T-helper 22 cell (primary cell): ENCODE data around the gene ARL15.

Experiments used
- DNase-seq: peaks from one replicate; pipeline ENCODE4 v3.0.0-alpha.2; 2020; ENCODE audit warnings: low read depth

Gene ARL15

DNA sequence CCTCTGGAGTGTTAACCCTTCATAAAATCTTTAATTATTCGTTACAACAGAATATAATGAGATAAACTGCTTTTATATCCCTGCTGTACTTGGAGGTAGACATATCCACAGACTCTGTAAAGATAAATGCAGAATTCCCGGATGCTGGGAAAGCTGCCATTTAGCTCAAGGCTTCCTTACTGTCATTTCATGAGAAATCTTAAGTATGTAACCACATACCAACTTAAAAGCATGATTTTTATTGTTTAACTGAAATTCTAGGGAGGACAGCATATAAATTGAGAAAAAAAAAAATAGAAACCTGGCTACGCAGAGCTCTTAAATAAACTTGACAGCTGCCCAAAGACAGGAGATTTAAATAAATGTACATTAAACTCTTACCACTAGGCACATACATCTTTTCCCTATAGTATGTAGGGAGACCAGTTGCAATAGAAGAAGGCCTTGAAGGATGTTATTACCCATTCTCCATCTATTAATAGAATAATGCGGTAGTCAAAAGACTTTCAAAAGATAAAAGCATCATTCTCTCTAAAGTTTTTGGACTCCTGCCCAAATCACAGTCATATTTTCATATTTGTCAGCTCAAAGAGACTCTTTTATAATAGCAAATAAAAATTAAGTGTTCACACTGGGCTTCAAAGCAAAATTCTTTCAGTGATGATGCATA is 376.1 kb downstream of the ARL15 start:
- no peak for DNase-seq

DNA sequence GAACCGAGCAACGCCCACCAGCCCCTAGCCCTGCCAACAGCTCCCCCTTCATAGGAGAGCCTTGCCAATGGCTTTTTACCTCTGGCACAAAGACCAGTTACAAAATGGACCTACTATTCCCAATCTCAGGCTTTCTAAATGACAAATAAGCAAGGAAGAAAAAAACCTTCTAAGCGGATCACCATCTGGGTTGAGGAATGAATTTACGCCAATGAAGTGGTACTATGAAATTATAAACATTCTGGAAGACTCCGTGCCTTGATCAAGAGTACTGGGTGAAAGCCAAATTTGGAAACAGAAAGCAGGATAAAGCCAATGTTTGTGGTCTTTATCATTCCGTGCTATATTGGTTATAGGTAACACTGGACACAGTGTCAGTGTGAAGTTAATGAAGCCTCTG is 378.0 kb downstream of the ARL15 start:
- DNase-seq = no peak

DNA sequence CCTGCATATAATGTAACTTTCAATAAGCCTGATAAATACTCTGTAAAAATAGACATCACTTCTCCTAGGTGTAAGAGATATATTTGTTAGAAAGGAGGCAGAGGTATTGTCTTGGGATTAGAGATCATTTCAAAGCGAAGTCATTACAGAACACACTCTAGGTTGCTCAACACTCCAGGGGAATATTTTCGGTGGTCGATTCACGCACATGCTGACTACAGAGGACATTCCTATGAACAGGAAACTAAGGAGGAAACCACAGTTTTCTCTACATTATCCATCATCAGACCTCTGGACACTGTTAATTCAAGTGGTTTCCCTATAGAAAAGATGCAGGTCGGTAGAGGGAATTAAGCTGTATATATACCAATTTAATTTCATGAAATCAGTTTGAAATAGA is 379.9 kb downstream of the ARL15 start:
- DNase-seq = no peak

DNA sequence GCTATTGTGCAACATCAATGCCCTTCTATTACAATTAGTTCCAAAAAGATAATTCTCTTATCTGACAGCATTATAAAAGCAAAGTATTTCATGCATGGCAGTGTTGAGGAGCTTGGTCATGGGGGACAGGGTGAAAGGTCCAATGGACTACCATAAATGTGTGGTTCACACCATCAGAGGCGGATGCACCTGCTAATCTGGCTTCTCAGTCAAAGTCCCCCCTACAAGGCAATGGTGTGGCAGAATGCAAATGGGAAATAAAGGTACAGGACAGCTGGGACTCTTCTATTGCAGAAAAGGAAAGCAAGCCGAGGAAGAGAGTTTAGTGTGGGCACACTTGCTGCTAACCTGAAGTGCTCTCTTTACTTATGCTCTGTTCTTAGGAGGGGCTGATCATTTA is 380.8 kb downstream of the ARL15 start:
- DNase-seq = no peak

DNA sequence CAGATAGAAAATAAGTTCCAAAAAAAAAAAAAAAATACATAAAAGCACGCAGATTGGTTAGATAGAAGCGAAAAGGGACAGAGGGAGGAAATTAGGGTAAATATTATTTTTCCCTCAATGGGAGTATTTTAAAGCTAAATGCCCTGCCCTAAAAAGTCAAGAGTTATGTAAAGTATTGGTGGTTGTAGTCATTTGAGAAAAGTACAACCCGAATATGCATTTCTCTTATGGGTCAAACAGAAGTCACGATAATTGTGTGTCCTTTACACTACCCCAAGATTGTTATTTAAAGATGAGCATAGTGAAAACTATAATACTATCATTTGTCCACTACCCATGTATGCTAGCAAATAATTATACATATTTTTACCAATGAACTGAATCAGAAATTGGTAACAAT is 381.2 kb downstream of the ARL15 start:
- DNase-seq = no peak

DNA sequence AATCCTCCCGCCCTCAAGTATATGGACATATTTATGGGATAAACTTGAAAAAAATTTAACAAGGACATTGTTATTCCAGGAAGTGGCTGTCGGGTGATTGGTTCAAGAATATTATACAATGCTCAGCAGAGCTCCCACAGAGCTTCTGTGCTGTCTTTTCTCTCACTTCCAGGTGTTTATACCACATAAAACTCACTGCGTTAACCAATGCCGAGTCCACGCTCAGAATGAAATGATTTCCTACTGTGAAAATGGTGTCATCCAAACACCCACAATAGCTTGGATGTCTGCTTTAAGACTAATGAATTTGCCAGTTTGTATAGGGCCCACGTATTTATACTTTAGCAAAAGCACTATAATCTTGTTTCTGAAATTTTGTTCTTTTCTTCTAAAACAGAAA is 381.7 kb downstream of the ARL15 start:
- DNase-seq = no peak

DNA sequence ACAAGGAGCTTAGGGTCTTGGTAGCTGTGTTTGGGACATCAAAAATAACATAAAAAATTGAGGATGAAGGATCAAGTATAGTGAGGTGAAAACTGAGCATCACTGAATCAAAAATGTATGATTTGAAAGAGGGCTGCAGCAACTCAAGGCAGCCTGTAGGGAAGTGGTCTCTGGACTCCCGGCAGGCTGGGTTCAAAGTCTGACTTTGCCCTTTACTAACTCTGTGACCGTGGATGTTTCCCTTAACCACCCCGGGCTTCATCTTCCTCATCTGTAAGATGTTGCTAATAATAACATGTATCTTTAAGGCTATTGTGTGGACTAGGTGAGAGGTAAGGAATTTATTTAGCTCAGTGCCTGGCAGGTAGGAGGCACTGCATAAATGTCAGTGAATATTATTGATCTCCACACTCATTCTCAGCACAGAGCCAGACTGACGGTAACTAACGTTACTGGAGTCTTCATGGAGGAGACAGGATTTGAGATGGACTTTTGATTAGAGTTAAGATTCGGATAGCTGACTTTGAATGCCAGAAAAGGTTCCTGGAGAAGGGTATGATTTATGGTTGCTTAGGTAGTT is 382.6 kb downstream of the ARL15 start:
- DNase-seq = no peak

DNA sequence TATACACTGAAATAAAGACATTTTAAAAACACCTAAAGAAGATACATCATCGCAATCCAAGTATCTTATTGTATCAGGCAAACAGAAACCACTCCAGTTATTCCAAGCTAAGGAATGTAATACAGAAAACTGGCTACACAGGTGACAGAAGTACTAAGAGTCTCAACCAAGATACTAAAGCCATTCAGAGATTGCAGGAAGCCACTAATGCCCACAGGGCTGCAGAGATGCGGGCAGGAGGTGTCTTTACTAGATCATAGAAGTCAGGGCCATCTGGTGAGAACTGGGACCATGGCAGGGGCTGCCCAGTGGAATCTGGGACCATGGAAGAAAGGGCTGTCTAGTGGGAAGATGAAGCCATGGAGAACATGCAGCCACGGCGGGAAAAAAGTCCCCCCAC is 384.3 kb downstream of the ARL15 start:
- DNase-seq = no peak

DNA sequence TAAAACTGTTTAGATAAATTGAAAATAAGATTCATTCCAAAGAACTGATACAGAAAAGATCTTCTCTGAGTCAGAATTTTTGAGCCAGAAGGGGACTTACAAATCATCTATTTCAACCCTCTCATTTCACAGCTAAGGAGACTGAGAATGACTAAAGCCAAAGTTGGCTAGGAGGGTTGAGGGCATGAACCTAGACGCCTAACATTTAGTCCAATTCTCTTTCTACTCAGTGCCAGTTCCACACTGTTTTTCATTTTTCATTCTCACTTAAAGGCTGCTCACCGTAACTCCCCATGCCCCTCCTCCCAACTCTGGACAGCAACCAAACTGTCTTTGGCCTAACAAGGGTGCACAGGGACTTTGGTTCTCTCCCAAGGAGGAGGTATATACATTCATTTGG is 386.0 kb downstream of the ARL15 start:
- DNase-seq = no peak

DNA sequence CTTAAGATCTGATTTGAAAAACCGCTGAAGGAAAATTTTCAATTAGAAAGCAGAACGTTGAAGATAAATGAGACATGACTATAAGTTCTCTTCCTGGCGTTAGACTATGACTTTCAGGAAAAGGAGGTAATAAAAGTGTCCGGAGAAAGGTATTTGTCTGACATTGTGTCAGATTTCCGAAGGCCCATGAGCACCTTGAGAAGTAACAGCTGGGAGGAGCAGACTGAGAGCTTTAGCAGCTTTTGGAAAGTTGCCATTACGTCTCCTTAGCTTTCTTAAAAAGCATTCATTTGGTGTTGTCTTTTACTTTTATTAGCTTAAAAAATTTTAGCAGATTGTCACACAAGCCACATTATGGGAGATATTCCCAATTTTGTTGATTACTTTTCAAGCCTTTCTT is 386.4 kb downstream of the ARL15 start:
- DNase-seq = no peak

DNA sequence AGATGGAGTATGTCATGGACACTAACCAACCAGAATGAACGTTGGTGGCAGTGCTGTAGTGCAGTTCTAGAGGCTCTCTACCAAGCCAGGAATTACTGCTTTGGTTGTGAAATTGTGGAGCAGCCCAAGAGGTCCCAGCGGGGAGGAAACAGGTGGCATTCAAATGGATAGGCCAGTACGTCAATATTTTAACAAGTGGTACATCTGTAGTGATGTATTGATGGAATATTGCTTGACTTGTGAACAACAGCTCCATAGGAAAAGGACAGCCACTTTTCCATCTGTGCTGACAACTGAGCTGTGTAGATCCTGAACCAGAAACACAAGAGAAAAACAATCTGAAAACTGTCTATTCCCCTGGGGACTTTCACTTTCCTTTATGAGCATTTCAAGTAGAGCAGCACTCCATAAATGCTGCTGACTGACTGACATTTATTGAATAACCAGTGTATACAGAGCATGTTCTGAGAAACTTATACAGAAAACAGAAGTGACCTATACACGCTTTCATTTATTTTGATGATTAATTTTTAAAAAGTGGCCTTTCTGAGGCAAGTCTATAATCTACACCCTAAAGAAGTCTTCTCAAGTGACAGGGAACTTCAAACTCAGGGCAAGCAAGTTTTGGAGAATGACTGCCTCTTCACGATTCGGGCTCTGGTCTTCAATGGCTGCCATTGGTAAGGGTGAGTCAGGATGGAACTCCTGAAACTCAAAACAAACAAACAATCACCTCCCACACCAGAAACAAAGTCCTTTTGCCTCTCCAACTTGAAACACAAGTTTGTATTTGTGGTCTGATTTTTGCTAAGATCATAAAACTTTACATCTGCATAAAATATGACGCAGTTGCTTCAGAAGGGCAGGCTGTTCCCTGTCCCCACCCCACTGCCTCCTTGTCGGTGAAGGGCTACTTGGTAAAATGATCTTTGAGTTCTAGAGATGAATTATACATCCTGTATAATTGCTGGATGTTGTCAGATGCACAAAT is 387.6 kb downstream of the ARL15 start:
- no peak for DNase-seq

DNA sequence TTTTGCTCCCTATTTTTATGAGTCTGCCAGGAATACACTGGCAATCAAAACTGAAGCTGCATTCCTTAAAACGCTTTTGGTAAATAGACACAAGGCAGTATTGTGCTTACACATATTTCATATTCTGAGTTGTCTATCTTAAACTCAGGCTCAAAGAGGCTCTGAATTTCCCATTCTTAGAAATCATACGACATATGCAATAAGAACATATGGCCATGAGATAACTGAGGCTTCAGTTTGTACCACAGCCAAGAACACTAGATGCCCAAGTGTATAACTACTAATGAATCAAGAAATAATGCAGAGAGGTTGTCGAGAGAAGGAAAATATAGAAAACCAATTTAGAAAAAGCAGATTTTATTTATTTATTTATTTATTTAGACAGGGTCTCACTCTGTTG is 392.5 kb downstream of the ARL15 start:
- DNase-seq = no peak

DNA sequence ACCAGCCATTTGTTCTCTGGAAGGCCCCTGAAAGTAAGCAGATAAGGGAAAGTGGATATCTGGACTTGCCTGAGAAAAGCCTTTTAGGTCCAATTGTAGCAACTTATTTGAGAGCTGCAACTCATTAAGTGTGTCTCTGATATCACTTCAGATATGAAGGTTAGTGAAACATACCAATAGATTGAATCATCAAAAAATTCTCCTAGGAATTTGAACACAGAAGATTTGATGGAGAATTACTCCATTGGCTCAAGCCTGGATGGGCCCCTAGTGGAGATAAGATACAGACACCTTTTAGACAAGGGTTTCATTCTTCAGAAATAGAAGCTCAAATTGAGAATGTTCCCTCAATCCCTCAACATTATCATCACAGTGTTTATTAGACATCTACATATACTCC is 393.3 kb downstream of the ARL15 start:
- no peak for DNase-seq

DNA sequence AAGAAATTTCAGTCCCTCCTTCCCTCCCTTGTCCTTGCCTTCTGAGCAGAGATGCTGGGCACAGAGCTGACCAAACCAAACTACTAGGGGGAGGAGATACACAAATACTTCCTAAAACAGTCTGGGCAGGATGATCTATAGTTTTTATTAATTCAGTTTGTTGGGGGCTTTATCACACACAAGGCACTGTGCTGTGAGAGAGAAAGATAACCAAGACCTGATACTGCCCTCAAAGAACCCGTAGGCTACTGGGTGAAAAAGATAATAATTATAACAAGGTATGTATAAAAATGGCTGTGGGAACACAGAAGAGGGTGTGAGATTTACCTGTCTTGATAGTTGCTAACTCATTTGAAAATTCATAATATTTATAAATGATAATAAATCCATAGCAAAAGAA is 395.3 kb downstream of the ARL15 start:
- no peak for DNase-seq

DNA sequence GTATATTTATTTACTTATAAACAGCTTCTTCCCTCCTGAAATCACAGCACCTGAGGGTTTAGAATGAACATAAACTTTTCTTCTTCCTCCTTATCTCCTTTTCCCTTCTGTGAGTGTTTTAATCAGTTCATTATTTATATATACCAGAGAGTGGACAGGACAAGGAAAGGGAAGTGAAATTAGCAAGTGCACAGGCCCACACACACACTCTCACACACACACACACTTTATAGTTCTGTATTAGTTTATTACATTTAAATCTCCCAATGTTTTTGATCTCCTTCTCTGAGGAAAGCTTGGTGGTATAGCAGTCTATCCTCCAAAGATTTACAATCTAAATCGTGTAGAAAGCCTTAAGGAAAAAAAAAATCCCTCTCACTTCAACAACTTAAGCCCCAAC is 396.4 kb downstream of the ARL15 start:
- DNase-seq = no peak

DNA sequence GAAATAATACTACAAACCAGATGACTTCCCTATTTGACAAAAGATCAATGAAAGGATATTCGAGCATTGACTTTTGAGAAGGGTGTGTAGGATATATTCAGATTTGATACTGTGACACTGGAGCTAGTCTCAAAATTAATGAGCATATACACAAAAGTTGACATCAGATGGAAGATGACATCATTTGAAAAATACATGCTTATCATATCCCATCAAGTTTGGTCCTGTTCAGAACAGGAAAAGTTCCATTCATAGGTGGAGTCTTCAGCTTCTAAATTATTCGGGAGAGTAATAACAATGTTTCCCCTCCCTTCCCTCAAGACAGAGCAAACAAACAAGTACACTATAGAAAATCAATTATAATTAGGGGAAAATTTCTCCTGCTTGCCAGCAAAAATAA is 401.6 kb downstream of the ARL15 start:
- no peak for DNase-seq

DNA sequence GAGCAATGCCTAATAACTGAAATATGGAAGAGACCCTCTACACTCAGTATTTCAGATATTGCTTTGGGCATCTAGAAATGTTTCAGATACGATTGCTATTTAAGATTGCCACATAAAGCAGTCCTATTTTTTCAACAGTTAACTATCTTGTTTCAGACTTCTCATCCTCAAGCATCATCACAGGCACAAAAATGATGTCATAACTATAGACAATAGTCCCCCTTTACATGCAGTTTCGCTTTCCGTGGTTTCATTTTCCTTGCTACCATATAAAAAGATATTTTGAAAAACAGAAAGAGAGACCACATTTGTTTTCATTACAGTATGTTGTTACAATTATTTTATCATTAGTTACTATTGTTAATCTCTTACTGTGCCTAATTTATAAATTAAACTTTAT is 402.5 kb downstream of the ARL15 start:
- no peak for DNase-seq

DNA sequence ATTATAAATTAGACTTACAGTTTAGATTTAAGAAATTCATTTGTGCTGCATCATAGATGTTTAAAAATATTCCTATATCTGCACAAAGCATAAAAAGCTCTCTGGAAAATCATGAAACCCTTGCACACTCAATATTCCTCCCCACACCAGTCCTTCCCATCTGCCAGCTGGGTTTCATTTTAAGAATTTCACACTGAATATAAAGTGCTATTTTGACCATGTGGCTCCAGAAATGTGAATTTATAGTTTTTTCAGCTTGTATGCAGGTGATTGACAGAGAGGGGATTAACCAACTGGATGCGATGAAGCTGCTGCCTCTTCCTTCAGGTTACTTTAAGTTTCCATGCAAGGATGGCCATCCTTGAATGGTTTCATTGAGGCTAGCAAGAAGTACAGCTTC is 403.6 kb downstream of the ARL15 start:
- no peak for DNase-seq

DNA sequence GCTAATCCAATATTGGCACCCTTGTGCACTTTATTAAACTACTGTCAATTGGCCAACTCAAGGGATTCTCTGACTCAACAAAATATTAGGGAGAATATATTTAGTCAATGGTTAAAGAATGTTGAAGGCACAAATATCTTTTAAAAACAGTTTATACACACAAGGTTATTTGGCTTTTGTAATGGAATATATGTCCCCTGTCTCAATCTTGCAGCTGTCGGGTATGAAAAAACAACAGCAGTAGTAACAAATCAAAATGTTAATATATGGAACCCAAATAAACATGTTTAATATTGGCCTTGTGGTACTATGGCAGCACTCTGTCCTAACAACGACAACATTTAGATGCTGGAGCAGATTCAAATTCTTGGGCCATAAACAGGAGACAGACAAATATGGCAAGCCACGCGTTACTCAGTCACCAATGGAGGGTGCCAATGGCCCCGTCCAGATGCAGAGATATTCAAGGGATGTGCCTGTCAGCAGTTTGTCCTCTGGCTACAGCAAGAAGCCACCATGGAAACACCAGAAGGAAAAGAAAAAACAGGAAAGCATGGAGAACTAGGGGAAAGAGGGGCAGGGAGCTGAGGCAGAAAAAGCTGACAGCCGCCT is 408.0 kb downstream of the ARL15 start:
- DNase-seq = no peak

DNA sequence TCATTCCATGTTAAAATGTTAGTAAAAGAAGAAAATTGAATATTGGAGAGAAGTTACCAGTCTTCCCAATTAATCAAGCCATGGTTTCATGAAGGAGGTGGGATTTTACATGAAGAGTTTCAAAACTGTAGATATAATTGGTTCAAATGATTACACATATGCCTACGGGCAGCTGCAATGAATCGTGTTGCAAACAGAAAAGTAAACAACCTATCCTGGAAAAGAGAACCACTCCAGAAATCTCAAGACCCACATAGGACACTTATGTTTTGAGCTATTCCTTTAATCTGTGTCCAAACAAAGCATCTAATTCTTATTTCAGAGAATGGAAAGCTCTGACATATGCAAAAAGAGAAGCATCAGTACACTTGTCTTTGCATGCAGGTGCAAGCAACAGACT is 409.7 kb downstream of the ARL15 start:
- no peak for DNase-seq

DNA sequence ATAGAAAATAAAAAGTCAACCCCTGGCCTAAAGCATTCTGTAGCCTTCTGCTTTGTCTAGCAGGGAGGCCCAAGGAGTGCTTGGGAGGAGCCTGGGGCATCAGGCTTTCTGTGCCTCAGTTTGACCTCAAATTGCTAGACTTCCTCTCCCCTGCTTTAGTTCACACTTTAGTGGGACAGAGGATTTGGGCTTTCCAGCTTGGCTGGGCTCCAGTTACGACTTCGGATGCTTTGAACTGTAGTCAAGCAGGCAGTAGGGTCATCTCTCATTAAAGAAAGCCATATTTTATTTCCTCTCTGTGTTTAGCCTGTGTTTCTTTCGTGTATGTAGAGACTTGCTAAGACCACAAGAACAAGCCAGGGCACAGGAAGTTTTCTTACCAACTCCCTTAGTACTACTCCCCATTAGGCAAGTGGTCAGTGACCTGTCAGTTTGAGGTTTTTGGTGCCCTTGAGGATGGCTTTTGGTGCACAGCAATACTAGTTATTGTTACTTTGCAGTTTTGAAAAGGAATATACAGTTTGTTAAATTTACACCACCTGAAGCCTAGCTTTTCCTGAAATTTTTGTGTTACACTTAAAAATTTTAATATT is 415.2 kb downstream of the ARL15 start:
- DNase-seq = no peak

DNA sequence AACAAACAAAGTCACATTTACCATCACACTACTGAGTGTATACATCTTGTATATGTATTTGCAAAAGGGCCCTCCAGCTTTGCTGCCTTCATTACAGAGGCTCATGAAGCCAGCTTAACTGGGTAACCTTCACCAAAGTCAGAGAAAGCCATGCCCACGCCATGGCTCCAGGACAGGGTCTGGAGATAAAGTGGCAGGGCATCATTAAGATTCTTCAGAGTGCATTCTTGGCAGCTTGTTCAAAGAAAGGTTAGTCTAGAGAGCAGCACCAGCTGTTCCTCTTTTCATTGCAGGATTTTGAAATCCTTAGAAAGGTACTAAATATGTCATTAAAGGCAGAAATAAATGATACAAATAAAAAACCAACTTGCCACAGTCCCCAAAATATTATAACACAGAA is 416.7 kb downstream of the ARL15 start:
- DNase-seq = no peak
